Caco-2 (cell line): ENCODE data around the gene PRG3. TPM values are rescaled to one million over a fixed set of nuclear protein-coding genes. Genes with fewer than 3 reads are reported as not detected.

Experiments
- Bru-seq: library from RNA; stranded (reverse); fragments of 400-500 nt; gene quantifications from one replicate; lab custom pipeline; 2021; lab: Mats Ljungman, UMichigan
- BruChase-seq, 2 experiments: library from RNA; stranded (reverse); fragments of 400-500 nt; gene quantifications; one replicate each; lab custom pipeline; 2021; lab: Mats Ljungman, UMichigan
- BruUV-seq: library from RNA; stranded (reverse); fragments of 400-500 nt; replicated peaks from 2 replicates; lab custom pipeline; 2021; lab: Mats Ljungman, UMichigan
- CTCF ChIA-PET: fragments of 300-600 bp; sonication (Branson Sonifier 250); formaldehyde crosslinking; loops from one replicate; lab custom pipeline; 2022; ENCODE audit warnings: antibody characterized with exemption; lab: Charles Lee
- POLR2A ChIA-PET: fragments of 300-600 bp; sonication (Branson Sonifier 250); formaldehyde crosslinking; loops from one replicate; lab custom pipeline; 2022; ENCODE audit warnings: antibody characterized with exemption; lab: Charles Lee
- DNase-seq, 2 experiments: peaks; one replicate each; pipeline versions ENCODE4 v3.0.0 to v3.0.0-alpha.2; 2020 to 2022
- H3K27me3 ChIP-seq: replicated peaks from 2 replicates; pipeline ENCODE4 v1.6.0; 2011; ENCODE audit warnings: low read length; ENCODE audit not compliant: control insufficient read depth, insufficient read depth
- H3K36me3 ChIP-seq: 2 replicates; pipeline ENCODE4 v1.5.1; 2011; ENCODE audit warnings: low read length; ENCODE audit not compliant: control insufficient read depth, insufficient read depth
- H3K4me1 ChIP-seq: fragments of 250-450 bp; sonication (Bioruptor Pico); 2 replicates; pipeline ENCODE4 v1.5.1; 2020; ENCODE audit warnings: mild to moderate bottlenecking
- H3K4me3 ChIP-seq: 2 replicates; pipeline ENCODE4 v1.5.1; 2011; ENCODE audit warnings: low read depth, mild to moderate bottlenecking, control low read depth, low read length
- H3K9me3 ChIP-seq: fragments of 250-450 bp; sonication (Bioruptor Pico); 2 replicates; pipeline ENCODE4 v1.5.1; 2020; ENCODE audit warnings: mild to moderate bottlenecking, moderate library complexity
- H3K27ac Mint-ChIP-seq: one replicate; pipeline ENCODE4 v1.8.0; 2022; ENCODE audit warnings: mixed read lengths; ENCODE audit not compliant: unreplicated experiment
- H3K27me3 Mint-ChIP-seq: one replicate; pipeline ENCODE4 v1.8.0; 2022; ENCODE audit warnings: mixed read lengths; ENCODE audit not compliant: insufficient read depth, unreplicated experiment
- H3K36me3 Mint-ChIP-seq: one replicate; pipeline ENCODE4 v1.8.0; 2022; ENCODE audit warnings: mild to moderate bottlenecking, mixed read lengths; ENCODE audit not compliant: insufficient read depth, unreplicated experiment
- H3K4me1 Mint-ChIP-seq: one replicate; pipeline ENCODE4 v1.8.0; 2022; ENCODE audit warnings: low read depth, mixed read lengths; ENCODE audit not compliant: unreplicated experiment
- H3K4me3 Mint-ChIP-seq: one replicate; pipeline ENCODE4 v1.8.0; 2022; ENCODE audit warnings: mild to moderate bottlenecking, moderate library complexity, mixed read lengths; ENCODE audit not compliant: unreplicated experiment
- H3K9me3 Mint-ChIP-seq: one replicate; pipeline ENCODE4 v1.8.0; 2022; ENCODE audit warnings: mixed read lengths; ENCODE audit not compliant: unreplicated experiment
- CTCF ChIP-seq, 2 experiments: fragments of 200-600 bp in 1 of 2; IDR thresholded peaks; 1 replicate in 1 of 2; 2 replicates in 1 of 2; pipeline versions ENCODE4 v1.5.1 to v1.8.0; 2011 to 2022; ENCODE audit warnings: antibody characterized with exemption in 1 of 2, control low read depth in 1 of 2, inconsistent platforms in 1 of 2, low read depth in 1 of 2, low read length in 1 of 2, mild to moderate bottlenecking in 1 of 2, moderate library complexity in 1 of 2; ENCODE audit not compliant: insufficient read depth in 1 of 2, severe bottlenecking in 1 of 2, unreplicated experiment in 1 of 2
- intact Hi-C: fragments of 100-400 bp; cut with micrococcal nuclease; formaldehyde crosslinking; loops from one replicate; pipeline ENCODE4 v1.10.0; 2022; ENCODE audit not compliant: unreplicated experiment
- long read RNA-seq: library from polyadenylated mRNA; stranded (forward); transcript quantifications from one replicate; pipeline ENCODE4 v2.0.0, GENCODE V29; 2022
- total RNA-seq: library from RNA; stranded (reverse); gene quantifications from 2 replicates; pipeline ENCODE4 v1.2.3, GENCODE V29; 2022

The PRG3 gene
- total RNA-seq (not detected in 2 replicates), Bru-seq, nascent RNA (not detected), BruChase-seq, experiment 1, labeled RNA remaining after a 2-hour chase (not detected), BruChase-seq, experiment 2, labeled RNA remaining after a 6-hour chase (percentile 9 among the genes with signal in this experiment)
- long read RNA-seq = 0 reads

- no peak for TF ChIP-seq CTCF (IDR thresholded peaks at IDR 0.05; ENCODE audit: insufficient read depth in 1 of 2, low read depth in 1 of 2, low read length in 1 of 2, severe bottlenecking in 1 of 2, unreplicated experiment in 1 of 2)
- Mint-ChIP-seq H3K9me3 (no peaks in the 10 kb centered on the region), H3K36me3 (no peaks in the 10 kb centered on the region), H3K4me1 (no peaks in the 10 kb centered on the region), H3K27me3 (peaks cover 14% of the 10 kb centered on the region), H3K27ac (no peak within 1 kb of the TSS), H3K4me3 (no peak within 1 kb of the TSS)
- no peak for DNase-seq
- Histone ChIP-seq H3K27me3 (no peaks in the 10 kb centered on the region), H3K9me3 (no peaks in the 10 kb centered on the region), H3K4me1 (no peaks in the 10 kb centered on the region), H3K36me3 (no peaks in the 10 kb centered on the region), H3K4me3 (no peak within 1 kb of the TSS)
- ChIA-PET CTCF (no interaction called here), POLR2A (no interaction called here)
- BruUV-seq = no TSS peak
- intact Hi-C loops = no loop called here
Measured at GRCh38 chr11:57380975-57381374, at the start of gene PRG3. Gene PRG3 (minus strand): TSS chr11:57381150. CDS start chr11:57380708, 442 bp downstream.

- H3K4me1 ChIP-seq = 0 out of 2 replicates have a peak, but pooled peaks cover under 1% of the 10 kb centered on the region
- no peaks in the 10 kb centered on the region for H3K9me3 ChIP-seq
Measured at GRCh38 chr11:57429946-57430345, 49.0 kb upstream of the PRG3 start.

GRCh38 chr11:57428643-57429042 is 47.7 kb upstream of the PRG3 start:
- Histone ChIP-seq H3K27me3 (no peaks in the 10 kb centered on the region; the same call in 1 of the 2 replicates), H3K4me1 (no peaks in the 10 kb centered on the region), H3K9me3 (no peaks in the 10 kb centered on the region), H3K4me3 (no peak overlapping the region), H3K36me3 (no peaks in the 10 kb centered on the region)
- Mint-ChIP-seq H3K4me3 (no peak overlapping the region), H3K9me3 (no peaks in the 10 kb centered on the region), H3K4me1 (no peaks in the 10 kb centered on the region), H3K27me3 (peaks cover 2% of the 10 kb centered on the region), H3K27ac (no peak overlapping the region), H3K36me3 (no peaks in the 10 kb centered on the region)
- no TSS peak for BruUV-seq
- CTCF ChIA-PET = no interaction called here
- no peak for DNase-seq
- POLR2A ChIA-PET = no interaction called here
- intact Hi-C loops = no loop called here
- no peak for TF ChIP-seq CTCF (IDR thresholded peaks at IDR 0.05; ENCODE audit: insufficient read depth in 1 of 2, low read depth in 1 of 2, low read length in 1 of 2, severe bottlenecking in 1 of 2, unreplicated experiment in 1 of 2)

More at GRCh38 chr11:57429946-57430345, 49.0 kb upstream of the PRG3 start:
- BruUV-seq = no TSS peak
- Mint-ChIP-seq H3K9me3 (no peaks in the 10 kb centered on the region), H3K4me3 (no peak overlapping the region), H3K27me3 (peaks cover 2% of the 10 kb centered on the region), H3K4me1 (peaks cover 7% of the 10 kb centered on the region), H3K27ac (no peak overlapping the region), H3K36me3 (no peaks in the 10 kb centered on the region)
- Histone ChIP-seq H3K27me3 (no peaks in the 10 kb centered on the region; the same call in 1 of the 2 replicates), H3K4me3 (no peak overlapping the region), H3K36me3 (no peaks in the 10 kb centered on the region)
- no peak for DNase-seq
- intact Hi-C loops = loop anchor here (5.0 kb wide), 1 partner anchor 68 kb away; no protein-coding TSS in a partner anchor
- TF ChIP-seq CTCF (IDR thresholded peaks at IDR 0.05; ENCODE audit: insufficient read depth in 1 of 2, low read depth in 1 of 2, low read length in 1 of 2, severe bottlenecking in 1 of 2, unreplicated experiment in 1 of 2) = no peak
- ChIA-PET CTCF (interaction anchor here (0.9 to 1.1 kb wide), 2 partner anchors 84 to 87 kb away, joined by 3 to 4 read pairs; no protein-coding TSS in a partner anchor), POLR2A (no interaction called here)
